Measurements from ENCODE around the gene PRG3. TPM values are rescaled to one million over a fixed set of nuclear protein-coding genes. Genes with fewer than 3 reads are reported as not detected.

Gene PRG3
- total RNA-seq, 2 experiments from 2014 or later = not detected

GRCh38 chr11:57391539-57391938, 10.6 kb upstream of the PRG3 start:
- no peaks in the 10 kb centered on the region for H3K9me3 Mint-ChIP-seq
- no peak for ATAC-seq (ENCODE audit: low read depth)

GRCh38 chr11:57391111-57391510, 10.2 kb upstream of the PRG3 start:
- POLR2A ChIA-PET = no interaction called here
- Mint-ChIP-seq H3K4me1 (no peaks in the 10 kb centered on the region), H3K27ac (no peak overlapping the region), H3K4me3 (no peak overlapping the region), H3K9me3 (no peaks in the 10 kb centered on the region), H3K27me3 (no peaks in the 10 kb centered on the region), H3K36me3 (no peaks in the 10 kb centered on the region)
- no peak for DNase-seq
- no peak for ATAC-seq (ENCODE audit: low read depth)

More at GRCh38 chr11:57391539-57391938, 10.6 kb upstream of the PRG3 start:
- no peak for DNase-seq
- Mint-ChIP-seq H3K36me3 (no peaks in the 10 kb centered on the region), H3K4me3 (no peak overlapping the region), H3K27ac (no peak overlapping the region), H3K27me3 (no peaks in the 10 kb centered on the region), H3K4me1 (no peaks in the 10 kb centered on the region)
- POLR2A ChIA-PET = no interaction called here

DNA sequence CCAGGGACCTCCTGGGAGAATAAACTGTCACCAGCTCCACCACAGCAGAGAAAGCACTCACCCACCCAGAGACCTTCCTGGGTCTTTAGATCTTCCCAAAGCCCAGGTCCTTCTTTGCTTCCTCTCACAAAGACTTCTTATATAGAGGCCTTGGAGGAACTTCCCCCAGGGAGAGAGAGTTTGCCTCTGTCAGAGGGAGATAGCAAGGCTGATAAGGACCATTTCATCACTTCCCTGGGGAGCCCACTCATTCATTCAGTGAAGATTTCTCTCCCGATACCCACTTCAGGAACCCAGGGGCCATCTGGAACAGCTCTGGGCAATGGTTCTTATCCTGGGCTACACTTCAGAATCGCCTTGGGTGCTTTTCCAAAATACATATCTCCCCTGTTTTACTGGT, 9.6 kb upstream of the PRG3 start, which contains the start of gene PRG2:
Gene PRG2 (minus strand): TSS at position 116 of the 400 bp plus-strand sequence. CDS start 706 bp downstream, outside the sequence.
- no peaks in the 10 kb centered on the region for H3K27me3 Mint-ChIP-seq
- no peak within 1 kb of the TSS for H3K27ac Mint-ChIP-seq
- DNase-seq (no peak), ATAC-seq (ENCODE audit: low read depth) (no peak)
- POLR2A ChIA-PET = no interaction called here
- H3K9me3 Mint-ChIP-seq = no peaks in the 10 kb centered on the region
- H3K4me3 Mint-ChIP-seq = no peak within 1 kb of the TSS
- H3K36me3 Mint-ChIP-seq = no peaks in the 10 kb centered on the region
- H3K4me1 Mint-ChIP-seq = no peaks in the 10 kb centered on the region

DNA sequence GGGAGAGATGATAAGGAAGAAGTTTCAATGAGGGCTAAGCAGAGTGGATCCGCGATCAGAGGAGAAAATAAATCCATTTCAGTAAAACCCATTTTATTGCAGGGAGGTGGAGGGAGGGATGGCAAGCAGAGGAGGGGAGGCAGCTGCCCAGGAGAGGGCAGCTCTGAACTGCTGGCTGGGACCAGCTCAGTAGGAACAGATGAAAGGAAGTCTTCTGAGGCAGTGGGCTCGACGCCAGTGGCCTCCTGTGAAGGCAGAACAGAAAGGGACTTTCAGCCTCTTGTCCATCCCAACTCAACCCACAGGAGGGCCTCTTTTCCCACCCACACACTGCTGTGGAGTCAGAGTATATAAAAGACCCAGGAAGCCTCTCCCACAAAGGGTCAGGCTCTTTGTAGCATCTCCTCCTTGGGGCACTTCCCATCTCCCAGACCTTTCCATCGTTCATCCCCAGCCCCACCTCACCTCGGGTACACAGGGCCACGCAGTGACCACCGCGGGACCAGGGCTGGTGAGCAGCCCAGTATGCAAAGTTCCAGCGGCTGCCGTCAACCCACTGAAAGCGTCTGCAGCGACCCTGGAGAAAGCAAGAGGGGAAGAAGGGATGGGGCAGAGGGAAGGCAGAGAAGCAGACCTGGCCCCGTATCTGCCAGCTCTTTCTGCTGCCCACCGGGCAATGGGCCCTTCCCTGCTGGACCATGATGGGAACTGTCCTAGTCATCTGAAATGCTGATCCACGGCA, 6.5 kb upstream of the PRG3 start:
- no peaks in the 10 kb centered on the region for H3K27me3 Mint-ChIP-seq
- ATAC-seq (ENCODE audit: low read depth) (no peak), DNase-seq (no peak)
- POLR2A ChIA-PET = no interaction called here
- no peaks in the 10 kb centered on the region for H3K4me1 Mint-ChIP-seq
- no peak overlapping the region for H3K27ac Mint-ChIP-seq
- H3K36me3 Mint-ChIP-seq = no peaks in the 10 kb centered on the region
- H3K4me3 Mint-ChIP-seq = no peak overlapping the region
- H3K9me3 Mint-ChIP-seq = no peaks in the 10 kb centered on the region

DNA sequence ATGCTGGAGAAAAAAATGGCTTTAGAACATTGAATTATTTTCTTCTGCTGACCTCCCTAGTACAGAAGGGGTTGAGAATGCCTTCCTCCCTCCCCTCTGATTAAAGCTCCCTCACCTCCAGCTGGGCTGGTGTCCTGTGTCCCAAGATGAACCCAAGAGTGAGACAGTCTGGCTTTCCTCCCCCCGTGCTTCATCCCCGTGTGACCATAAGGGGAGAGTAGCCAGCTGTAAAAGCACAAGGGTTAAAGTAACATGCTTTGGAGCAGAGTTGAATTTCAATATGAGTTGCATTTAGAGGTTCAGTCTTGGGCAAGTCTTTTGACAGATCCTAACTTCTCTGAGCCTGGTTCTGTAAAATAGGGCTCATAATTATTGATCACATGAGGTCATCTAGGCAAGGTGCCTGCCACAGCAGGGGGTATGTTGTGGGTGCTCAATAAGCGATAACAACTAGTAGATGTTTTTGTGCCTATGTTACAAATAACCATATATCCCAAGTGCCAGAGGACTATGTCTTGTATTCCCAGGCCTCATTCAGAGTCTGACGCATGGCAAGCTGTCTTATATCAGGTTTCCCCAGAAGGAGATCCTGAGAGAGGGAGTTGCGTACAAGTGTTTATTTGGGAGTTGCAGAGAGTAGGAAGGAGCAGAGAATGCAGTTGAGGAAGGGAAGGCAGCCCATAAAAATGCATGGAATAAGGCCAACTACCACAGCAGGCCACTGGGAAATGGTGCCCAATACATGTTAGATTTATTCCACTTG, 5.4 kb upstream of the PRG3 start:
- Mint-ChIP-seq H3K36me3 (no peaks in the 10 kb centered on the region), H3K4me1 (no peaks in the 10 kb centered on the region), H3K27ac (no peak overlapping the region), H3K27me3 (peaks cover 5% of the 10 kb centered on the region), H3K9me3 (no peaks in the 10 kb centered on the region), H3K4me3 (no peak overlapping the region)
- ATAC-seq (ENCODE audit: low read depth) (no peak), DNase-seq (no peak)
- POLR2A ChIA-PET = no interaction called here

- Mint-ChIP-seq H3K27ac (no peak overlapping the region), H3K36me3 (no peaks in the 10 kb centered on the region), H3K27me3 (peaks cover 11% of the 10 kb centered on the region), H3K4me3 (no peak overlapping the region), H3K4me1 (no peaks in the 10 kb centered on the region), H3K9me3 (no peaks in the 10 kb centered on the region)
- ATAC-seq (ENCODE audit: low read depth) (no peak), DNase-seq (no peak)
- POLR2A ChIA-PET = no interaction called here
These were observed 1.2 kb downstream of the PRG3 start for GRCh38 chr11:57379732-57380131.

- Mint-ChIP-seq H3K27me3 (peaks cover 11% of the 10 kb centered on the region), H3K9me3 (no peaks in the 10 kb centered on the region), H3K4me1 (no peaks in the 10 kb centered on the region), H3K4me3 (no peak overlapping the region), H3K27ac (no peak overlapping the region), H3K36me3 (no peaks in the 10 kb centered on the region)
- POLR2A ChIA-PET = no interaction called here
- no peak for DNase-seq
- ATAC-seq (ENCODE audit: low read depth) = no peak
These were observed 2.8 kb downstream of the PRG3 start for GRCh38 chr11:57378186-57378585.

- Mint-ChIP-seq H3K27ac (no peak overlapping the region), H3K4me1 (no peaks in the 10 kb centered on the region), H3K4me3 (no peak overlapping the region), H3K9me3 (no peaks in the 10 kb centered on the region), H3K36me3 (no peaks in the 10 kb centered on the region), H3K27me3 (peaks cover 8% of the 10 kb centered on the region)
- DNase-seq (no peak), ATAC-seq (ENCODE audit: low read depth) (no peak)
- POLR2A ChIA-PET = no interaction called here
These were observed 3.8 kb downstream of the PRG3 start for GRCh38 chr11:57377107-57377506.

DNA sequence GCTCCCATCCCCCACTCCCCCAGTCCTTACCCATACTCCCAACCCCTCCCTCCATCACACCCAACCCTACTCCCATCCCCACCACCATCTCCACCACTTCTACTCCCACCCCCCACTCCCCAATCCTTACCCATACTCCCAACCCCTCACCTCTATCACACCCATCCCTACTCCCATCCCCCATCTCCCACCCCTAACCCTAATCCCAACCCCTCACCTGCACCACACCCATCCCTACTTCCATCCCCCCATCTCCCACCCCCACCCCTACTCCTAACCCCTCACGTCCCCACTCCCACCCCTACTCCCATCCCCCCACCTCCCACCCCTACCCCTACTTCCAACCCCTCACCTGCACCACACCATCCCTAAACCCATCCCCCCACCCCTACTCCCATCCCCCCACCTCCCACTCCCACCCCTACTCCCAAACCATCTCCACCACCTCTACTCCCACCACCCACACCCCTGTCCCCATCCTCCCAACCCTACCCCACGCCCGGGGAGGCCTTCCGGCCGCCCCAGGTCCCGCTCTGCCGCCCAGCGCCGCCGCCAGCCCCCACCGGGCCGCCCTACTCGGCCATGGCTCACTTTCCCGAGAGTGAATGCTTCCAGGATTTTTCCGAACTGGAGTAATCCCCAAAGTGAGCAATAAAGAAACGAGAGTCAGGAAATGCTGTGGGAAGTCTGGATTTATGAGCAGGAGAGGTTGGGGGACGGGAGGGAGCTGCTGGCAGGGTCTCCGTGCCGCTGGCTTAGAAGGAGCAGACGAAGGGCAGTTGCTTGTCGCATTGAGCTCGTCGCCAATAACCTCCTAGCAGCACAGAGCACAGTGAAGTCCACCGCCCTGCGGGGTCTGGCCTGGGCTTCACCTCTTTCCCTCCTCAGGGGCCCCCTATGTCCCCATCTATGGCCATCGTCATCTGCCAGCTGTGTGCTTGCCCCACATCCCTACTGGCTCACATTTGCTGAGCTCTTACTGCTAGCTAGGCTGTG, 4.6 kb downstream of the PRG3 start:
- H3K36me3 Mint-ChIP-seq = no peaks in the 10 kb centered on the region
- POLR2A ChIA-PET = no interaction called here

DNA sequence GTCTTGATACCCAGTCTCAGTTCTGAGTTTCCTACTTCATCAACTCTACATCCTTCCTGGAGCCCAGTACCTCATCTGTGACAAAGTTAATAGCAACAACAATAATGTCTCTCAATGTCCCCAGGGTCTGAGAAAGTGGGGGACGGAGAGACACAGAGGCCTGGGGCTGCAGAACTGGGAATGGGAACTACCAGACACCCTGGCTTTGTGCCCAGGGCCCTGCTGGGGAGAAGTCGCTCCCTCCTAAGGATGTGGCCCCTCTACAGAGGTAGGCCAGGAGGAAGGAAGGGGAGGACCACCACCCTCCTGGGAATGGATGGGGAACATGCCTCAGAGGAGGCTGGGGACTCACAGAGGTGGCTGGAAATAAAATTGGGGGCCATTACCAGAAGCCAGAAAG, 5.5 kb downstream of the PRG3 start:
- Mint-ChIP-seq H3K27me3 (peaks cover 6% of the 10 kb centered on the region), H3K36me3 (no peaks in the 10 kb centered on the region), H3K9me3 (no peaks in the 10 kb centered on the region), H3K4me1 (no peaks in the 10 kb centered on the region), H3K4me3 (no peak overlapping the region), H3K27ac (no peak overlapping the region)
- DNase-seq (no peak), ATAC-seq (ENCODE audit: low read depth) (no peak)
- POLR2A ChIA-PET = no interaction called here

More for the DNA sequence above, 4.6 kb downstream of the PRG3 start:
- Mint-ChIP-seq H3K27ac (no peak overlapping the region), H3K9me3 (no peaks in the 10 kb centered on the region), H3K4me3 (no peak overlapping the region), H3K27me3 (peaks cover 6% of the 10 kb centered on the region), H3K4me1 (no peaks in the 10 kb centered on the region)
- DNase-seq (no peak), ATAC-seq (ENCODE audit: low read depth) (no peak)

DNA sequence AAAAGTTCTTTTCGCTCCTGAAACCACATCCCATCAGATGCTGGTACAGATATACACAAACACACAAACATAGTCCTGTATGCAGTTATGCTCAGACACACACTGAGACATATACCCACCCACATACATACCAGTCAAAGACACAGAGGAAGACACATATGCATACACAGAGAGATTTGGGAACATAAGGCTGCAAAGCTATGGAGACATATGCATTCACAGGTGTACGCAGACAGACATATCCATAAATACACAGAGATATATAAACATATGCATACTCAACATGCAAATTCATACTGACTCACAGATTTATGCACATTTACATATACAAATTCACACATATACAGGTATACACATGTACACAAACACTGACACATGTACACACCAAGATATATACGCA, 6.0 kb downstream of the PRG3 start:
- no peaks in the 10 kb centered on the region for H3K4me1 Mint-ChIP-seq
- DNase-seq (no peak), ATAC-seq (ENCODE audit: low read depth) (no peak)
- H3K27me3 Mint-ChIP-seq = peaks cover 4% of the 10 kb centered on the region
- POLR2A ChIA-PET = no interaction called here
- H3K4me3 Mint-ChIP-seq = no peak overlapping the region
- H3K9me3 Mint-ChIP-seq = no peaks in the 10 kb centered on the region
- no peak overlapping the region for H3K27ac Mint-ChIP-seq
- H3K36me3 Mint-ChIP-seq = no peaks in the 10 kb centered on the region

GRCh38 chr11:57373146-57373545, 7.8 kb downstream of the PRG3 start:
- ATAC-seq (ENCODE audit: low read depth) (no peak), DNase-seq (no peak)
- no peaks in the 10 kb centered on the region for H3K9me3 Mint-ChIP-seq
- no peaks in the 10 kb centered on the region for H3K36me3 Mint-ChIP-seq
- H3K4me3 Mint-ChIP-seq = no peak overlapping the region
- H3K4me1 Mint-ChIP-seq = no peaks in the 10 kb centered on the region
- no peak overlapping the region for H3K27ac Mint-ChIP-seq
- POLR2A ChIA-PET = no interaction called here
- H3K27me3 Mint-ChIP-seq = peaks cover 6% of the 10 kb centered on the region

DNA sequence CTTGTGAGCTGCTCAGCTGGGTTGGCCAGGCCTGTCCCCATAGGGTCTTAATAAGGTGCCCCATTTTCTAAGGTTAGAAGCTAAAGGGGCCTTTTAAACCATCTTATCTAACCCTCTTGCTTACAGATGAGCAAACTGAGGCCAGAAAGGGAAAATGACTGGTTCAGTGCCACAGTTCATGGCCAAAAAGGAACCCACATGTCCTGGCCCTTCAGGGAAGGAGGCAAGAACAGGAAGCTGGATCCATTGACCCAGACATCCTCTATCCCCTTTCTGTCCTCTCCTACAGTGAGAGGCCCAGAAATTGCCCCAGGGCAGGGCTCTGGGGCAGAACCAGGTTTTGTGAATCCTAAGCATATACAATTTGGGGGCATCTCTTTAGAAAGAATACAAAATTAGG, 10.0 kb downstream of the PRG3 start:
- H3K27me3 Mint-ChIP-seq = peaks cover 6% of the 10 kb centered on the region
- no peaks in the 10 kb centered on the region for H3K4me1 Mint-ChIP-seq
- POLR2A ChIA-PET = interaction anchor here (1.0 kb wide), 1 partner anchor 10 kb away, joined by 4 read pairs; the partner anchor contains the start of gene PRG3
- H3K4me3 Mint-ChIP-seq = no peak overlapping the region
- no peaks in the 10 kb centered on the region for H3K9me3 Mint-ChIP-seq
- DNase-seq (no peak), ATAC-seq (ENCODE audit: low read depth) (no peak)
- no peaks in the 10 kb centered on the region for H3K36me3 Mint-ChIP-seq
- H3K27ac Mint-ChIP-seq = no peak overlapping the region
